Stimulated activated CD8-positive, alpha-beta memory T cell treated with anti-CD3 and anti-CD28 coated beads, Interleukin-15, amount 100 ng/mL, for 24 hours (primary cell): ENCODE measurements around the gene SVEP1.
"Not testable (repeated sequence)": the region's sequence is repeated elsewhere in the genome, so short reads cannot be mapped to it uniquely, and the experiment has no call there.

ENCODE experiments used
- DNase-seq: peaks from one replicate; pipeline ENCODE4 v3.0.0-alpha.2; 2020; ENCODE audit warnings: low read depth

SVEP1 gene

DNA sequence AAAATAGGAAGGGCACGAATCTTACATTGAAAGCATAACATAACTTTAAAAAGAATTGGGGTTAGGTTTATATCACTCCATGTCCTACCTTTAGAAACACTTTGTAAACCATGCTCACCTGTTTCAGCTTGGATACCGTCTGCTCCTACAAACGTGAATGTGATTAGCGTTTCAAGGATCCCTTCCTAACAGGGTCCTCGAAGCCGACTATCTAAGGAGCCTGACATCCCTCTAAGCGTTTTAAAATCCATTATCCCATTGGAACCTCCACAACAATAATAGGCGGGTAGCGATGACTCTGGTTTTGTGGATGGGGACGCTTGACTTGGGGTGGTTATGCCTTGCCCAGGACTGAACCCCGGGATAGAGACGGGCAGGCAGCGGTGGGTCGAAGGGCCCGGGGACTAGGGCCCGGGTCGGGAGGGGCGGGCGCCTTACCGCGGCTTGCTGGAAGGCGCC, 937 bp downstream of the SVEP1 start:
- no peak for DNase-seq

DNA sequence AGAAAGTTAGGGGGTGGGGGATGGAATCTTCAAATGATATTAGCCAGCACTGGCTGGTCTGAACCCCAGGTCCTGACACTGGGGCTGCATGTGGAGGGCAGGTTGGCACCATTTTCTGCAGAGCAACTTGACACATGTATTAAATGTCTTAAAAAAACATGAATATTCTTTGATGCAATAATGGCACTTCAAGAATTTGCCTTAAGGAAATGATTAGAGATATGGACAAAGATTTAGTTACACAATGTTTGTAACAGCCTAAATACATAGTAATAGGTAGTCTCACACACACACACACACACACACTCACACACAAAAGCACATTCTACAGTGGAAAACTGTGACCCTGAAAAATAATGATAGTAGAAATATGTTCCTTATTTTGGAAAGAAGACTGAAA, 3.6 kb downstream of the SVEP1 start:
- DNase-seq: no peak

DNA sequence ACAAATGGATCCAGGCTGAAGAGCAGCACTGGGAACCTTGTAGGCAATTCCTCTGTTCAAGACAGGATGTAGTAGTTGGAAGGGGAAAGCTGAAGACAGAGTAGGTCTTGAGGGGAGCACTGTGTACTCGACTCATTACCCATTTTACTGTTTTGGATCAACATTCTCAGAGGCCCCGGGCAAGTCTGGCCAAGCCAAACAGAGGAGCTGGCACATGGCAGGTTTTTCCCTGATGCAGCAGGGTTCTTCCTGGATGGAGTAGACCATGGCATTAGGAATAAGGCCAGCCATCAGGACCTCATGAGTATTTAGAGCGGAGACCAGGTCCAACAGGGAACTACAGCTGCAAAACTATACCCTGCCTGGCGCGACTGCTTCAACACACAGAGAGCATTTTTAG, 4.4 kb downstream of the SVEP1 start:
- no peak for DNase-seq

DNA sequence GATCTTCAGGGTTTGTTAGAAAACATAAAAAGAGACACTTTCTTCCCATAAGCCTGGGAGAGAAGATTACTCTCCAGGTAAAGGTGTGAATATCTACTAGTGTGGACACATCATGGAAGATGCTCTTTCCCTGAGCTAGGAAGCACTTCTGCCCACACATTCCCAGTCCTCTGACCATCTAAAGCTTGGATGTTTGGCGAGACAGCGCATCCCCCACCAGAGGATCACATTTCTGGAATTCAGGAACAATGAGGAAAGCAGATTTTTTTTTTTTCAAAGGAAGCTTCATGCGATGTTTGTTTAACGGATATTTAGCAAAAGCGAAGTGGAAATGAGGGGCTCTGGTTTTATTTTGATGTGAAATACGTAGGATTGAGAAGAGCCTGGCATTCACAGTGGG, 6.2 kb downstream of the SVEP1 start:
- DNase-seq: no peak

DNA sequence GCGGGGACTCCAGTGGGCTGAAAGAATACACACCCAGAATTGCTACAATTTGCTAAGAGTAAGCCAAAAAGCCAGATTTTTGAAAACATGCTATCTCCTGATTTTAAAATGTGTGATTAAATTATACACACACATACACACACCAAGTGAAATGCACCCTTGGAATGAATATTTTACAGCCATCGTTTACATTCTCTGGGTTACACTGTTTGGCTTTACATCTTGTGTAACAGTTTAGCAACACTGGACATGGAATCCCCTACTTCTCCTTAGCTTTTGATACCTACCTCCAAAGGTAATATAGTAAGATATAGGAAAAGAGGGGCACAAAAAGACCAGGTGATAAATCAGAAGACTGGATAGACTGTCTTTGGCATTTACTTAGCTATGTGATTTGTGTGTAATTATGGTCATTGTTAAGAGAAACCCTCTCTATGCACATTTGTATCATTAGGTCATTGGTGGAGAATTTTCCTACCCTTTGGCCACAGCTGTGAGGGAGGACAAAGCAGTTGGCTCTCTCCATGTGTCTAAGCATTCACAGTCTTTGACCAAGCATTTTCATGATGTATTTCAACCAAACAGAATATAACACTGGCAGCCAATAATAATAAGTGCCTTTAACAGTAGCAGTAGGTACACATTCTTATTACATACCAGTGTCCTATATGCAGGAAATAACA, 7.6 kb downstream of the SVEP1 start:
- no peak for DNase-seq

DNA sequence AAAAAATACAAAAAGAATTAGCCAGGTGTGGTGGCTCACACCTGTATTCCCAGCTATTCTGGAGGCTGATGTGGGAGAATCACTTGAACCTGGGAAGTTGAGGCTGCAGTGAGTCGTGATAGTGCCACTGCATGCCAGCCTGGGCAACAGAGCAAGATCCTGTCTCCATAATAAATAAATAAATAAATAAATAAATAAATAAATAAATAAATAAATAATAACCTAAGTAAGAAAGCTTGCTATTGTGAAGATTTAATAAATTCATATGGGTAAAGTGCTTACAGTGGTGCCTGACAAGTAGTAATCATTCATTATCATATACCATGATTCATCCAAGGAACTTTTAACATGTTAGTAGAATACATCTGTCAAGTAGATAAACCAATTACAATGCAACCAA, 13.4 kb downstream of the SVEP1 start:
- DNase-seq: no peak

DNA sequence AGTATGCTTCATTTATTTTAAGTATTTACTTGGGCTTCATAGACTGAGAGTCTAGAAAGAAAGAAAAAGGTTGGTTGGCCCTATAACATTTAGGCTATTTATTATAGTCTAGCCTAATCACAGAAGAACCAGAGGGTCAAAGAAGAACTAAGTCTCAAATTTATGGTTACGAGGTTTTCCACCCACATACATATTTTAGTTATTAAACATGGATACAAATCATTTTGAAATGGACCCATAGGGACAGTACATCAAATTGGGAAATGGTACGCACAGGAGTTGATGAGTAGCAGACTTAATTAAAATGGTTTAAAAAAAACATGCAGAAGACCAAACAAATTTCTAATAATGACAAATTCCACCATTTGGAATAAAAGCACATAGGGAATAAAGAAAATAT, 17.7 kb downstream of the SVEP1 start:
- DNase-seq: no peak

DNA sequence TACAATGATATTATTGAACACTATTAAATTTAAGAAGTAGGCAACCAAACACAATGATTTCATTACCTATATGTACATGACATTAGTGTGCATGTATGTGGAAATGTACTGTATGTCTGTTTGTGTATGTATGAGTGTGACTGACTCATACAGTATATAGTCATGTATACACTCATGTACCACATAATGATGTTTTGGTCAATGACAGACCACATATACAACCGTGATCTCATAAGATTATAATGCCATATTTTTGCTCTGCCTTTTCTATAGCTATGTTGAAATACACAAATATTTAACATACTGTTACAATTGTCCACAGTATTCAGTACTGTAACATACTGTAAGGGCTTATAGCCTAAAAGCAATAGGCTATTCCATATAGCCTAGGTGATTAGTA, 19.7 kb downstream of the SVEP1 start:
- DNase-seq: no peak

DNA sequence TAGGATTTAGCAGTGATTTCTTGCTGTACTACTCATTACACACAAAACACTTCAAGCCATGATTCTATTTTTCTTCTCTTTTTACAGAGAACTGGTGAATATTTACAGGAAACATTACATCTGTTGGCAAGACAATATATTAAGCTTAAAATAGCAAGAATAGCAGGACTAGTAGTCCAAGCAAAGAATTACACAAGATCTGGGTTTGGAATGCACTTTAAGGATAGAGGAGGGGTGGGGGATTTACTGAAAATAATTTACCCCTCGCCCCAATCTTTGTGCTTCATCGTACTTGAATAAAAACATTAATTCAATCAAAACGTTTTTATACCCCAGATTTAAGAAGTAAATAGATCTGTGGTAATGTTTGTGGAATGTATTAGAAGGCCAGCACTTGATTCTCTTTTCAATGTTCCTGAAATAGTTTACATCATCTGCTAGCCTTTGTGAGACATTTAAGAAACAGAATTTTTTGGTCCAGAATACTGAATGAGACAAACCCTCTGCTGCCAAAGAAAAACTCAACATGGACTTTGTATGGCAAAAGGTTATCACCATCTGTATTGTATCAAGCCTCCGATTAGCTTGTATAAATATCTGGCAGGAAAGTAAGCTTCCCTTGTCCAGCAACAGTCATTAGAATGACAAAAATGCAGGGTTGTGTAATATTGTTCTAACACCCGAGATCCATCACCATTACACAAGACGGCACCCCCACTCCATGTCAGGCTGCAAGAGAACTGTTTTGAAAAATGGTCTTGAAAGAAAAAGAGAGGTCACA, 23.8 kb downstream of the SVEP1 start:
- no peak for DNase-seq

DNA sequence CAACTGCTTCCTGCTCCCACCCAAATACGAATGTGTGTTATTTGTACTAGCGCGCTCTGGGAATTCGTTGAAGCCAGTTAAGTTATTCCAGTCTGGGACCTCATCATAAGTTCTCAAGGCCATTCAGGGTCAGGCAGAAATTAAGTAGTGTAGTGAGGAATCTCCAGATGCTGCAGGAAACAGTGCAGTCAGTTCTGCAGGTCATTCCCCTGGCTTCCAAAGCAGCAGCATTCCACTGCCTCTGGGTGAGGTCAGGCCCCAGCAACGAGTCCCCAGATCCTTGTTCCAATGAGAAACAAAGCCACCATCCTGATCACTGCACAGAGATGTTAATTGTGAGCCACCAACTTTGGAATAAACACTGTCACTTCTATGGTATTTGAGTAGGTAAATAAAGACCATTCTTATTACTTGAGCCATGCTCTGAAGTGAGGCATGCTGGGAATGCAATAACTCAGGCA, 33.1 kb downstream of the SVEP1 start:
- DNase-seq: no peak

DNA sequence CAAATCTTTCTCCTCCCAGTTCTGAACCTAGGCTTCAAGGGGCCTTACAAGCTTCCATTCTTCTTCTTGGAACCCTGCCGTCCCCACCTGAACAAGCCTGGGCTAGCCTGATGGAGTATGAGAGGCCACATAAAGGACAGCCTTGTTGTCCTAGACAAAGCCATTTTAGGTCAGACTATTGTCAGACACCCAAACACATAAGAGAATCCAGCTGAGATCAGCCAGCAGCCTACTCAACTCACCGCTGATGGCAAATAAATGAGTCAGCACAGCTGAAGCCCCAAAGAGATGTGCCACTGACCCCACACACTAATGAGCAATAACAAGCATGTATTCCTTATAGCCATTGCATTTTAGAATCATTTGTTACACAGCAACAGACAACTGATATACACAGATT, 33.8 kb downstream of the SVEP1 start:
- DNase-seq: no peak

DNA sequence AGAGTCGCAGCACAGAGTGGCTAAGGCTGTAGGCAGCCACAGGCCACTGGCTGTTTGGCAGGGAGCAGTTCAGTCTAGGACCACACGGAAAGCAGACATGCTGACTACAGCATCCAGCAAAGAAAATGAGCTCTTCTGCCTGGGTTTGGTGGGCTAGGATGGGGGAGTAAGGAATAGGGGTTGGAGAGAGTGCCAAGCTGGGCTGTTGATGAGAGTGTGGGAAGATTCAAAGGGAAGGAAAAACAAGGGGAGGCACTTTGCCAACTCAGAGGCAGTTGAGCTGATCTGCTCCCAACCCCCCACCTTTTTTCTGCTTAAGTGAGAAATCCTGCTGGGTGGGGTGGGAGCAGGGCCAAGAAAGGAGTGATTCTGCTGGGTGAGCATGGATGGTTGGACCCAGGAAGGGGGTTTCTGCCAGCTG, 35.9 kb downstream of the SVEP1 start:
- DNase-seq: no peak

DNA sequence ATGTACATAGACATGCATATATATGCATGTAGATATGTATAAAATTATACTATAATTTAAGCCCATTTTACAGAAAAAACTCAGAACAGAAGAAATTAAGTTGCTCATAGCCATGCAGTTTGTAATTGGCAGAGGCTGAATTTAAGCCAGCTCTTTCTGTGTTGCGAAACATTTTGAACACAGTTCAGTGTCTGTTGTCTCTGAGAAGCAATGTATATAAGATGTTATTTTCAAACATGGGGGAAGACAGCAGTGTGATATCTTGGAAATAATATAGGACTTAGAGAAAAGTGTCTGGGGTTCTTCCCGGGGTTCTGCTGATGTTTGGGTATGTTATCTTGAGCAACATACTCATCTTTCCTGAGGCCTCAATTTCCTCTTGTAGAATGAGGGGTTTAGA, 37.6 kb downstream of the SVEP1 start:
- DNase-seq: no peak

DNA sequence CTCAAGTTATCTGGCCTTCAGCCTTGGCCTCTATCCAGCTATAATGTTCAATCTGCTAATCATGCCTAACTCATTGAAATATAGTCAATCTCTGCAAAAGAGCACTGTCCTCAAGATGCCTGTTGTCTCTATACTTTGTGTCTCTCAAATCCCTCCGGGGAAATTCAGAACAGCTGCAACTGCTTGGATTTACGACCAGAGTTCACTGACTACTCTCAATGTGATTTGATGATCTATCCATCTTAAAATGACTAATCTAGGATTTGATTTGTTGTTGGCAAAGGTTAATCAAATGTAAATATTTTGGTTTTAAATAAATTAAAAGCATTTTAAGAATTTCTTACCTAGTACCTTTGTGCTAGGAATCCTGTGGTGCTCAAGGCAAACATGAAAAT, 40.9 kb downstream of the SVEP1 start:
- no peak for DNase-seq

DNA sequence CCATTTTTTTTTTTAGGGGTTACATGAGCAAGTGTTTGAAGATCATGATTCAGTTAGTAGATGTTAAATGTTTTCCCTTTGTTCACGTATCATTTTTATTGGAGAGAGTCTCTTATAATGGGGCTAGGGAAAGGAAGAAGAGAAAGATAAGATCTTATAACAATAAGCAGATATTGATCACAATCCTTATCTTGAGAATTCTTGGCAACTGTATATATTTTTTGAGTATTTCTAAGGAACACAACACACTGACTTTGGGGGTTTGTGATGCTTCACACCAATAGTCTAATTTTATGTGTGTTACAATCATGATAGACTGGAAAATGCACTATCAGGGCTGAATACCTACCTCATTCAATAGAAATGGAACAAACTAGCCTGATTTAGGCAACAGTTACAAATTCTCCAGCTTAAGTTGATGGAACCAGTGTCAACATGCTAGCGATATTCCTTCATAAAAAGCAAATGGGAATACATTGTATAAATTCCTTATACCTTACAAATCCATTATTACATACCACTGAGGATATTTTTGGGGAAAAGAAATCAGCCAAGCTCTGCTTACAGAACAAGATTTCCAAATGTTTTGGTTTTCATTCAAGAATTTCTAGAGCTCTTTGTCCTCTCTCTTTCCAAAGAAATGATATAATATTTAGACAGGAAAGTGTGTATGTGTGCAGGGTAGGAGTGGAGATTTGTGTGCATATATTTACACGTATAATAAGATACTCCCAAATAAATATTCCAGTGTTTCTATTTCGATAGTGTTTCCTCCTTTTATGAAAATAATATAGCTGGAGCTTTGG, 41.5 kb downstream of the SVEP1 start:
- no peak for DNase-seq

DNA sequence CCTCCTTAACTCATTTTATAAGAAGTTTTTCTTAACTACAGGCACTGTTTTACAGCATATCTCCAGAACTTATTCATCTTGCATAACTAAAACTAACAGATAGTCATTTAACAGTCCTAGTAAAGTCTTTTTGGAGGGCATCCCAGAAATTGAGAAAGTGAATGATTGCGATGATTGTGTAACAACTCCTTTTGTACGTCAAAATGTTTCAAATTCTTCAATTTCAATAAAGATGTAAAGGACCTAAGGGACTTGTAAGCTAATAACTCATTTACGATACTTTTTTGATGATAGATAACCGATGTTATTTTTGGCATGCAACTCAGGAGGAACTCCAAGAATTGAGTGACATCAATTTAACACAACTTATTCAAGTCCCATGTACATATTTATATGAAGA, 42.7 kb downstream of the SVEP1 start:
- DNase-seq: no peak

DNA sequence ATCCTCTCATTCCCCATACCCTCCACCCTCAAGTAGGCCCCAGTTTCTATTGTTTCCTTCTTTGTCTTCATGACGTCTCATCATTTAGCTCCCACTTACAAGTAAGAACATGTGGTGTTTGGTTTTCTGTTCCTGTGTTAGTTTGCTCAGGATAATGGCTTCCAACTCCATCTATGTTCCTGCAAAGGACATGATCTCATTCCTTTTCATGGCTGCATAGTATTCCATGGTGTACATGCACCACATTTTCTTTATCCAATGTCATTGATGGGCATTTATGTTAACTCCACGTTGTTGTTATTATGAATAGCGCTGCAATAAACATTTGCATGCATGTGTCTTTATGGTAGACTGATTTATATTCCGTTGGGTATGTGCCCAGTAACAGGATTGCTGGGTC, 45.4 kb downstream of the SVEP1 start:
- DNase-seq: not testable (repeated sequence)

DNA sequence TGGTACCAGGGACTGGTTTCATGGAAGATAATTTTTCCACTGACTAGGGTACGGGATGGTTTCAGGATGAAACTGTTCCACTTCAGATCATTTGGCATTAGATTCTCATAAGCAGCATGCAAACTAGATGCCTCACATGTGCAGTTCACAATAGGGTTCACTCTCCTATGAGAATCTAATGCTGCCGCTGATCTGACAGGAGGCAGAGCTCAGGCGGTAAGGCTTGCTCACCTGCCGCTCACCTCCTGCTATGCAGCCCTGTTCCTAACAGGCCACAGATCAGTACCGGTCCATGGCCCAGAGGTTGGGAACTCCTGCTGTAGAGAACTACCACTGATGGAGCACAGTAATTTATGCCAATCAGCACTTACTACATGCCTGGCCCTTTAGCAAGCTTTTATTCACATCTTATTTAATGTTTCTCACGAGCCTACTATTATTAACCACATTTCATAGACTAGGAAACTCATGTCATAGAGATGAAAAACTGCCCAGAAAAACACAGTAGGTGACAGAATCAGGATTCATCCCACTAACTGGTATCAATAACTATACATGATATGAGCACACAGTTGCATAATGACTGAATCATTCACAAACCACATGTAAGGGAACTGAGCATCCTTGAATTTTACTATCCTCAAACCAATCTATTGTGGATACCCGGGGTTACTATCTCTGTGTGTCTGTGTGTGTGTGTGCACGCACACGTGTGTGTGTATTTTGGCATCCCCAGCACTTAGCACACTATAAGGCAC, 46.5 kb downstream of the SVEP1 start:
- no peak for DNase-seq

DNA sequence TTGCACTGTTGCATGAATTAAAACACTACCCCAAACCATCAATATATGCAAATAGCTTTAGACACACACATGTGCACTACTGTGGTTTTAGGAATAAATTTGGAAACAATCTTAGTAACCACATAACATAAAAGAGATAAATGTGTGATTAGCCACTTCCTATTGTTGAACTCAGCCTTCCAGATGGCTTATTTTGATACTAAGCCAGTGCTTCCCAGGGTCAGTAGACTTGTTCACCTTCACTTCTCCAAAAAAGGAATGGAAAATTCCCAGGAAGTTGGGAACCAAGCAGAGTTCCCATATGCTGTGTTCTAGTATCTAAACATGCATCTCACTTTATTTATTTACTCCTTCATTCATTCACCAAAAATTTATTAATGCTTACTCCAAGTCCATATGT, 47.8 kb downstream of the SVEP1 start:
- no peak for DNase-seq

DNA sequence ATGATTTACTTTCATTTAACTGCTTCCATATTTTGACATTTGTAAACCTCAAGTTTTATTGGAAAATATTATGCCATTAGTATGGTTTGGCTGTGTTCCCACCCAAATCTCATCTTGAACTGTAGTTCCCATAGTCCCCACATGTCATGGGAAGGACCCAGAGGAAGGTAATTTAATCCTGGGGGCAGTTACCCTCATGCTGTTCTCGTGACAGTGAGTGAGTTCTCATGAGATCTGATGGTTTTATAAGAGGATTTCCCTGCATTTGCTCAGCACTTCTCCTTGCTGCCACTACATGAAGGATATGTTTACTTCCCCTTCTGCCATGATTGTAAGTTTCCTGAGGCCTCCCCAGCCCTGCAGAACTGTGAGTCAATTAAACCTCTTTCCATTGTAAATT, 48.3 kb downstream of the SVEP1 start:
- DNase-seq: not testable (repeated sequence)

DNA sequence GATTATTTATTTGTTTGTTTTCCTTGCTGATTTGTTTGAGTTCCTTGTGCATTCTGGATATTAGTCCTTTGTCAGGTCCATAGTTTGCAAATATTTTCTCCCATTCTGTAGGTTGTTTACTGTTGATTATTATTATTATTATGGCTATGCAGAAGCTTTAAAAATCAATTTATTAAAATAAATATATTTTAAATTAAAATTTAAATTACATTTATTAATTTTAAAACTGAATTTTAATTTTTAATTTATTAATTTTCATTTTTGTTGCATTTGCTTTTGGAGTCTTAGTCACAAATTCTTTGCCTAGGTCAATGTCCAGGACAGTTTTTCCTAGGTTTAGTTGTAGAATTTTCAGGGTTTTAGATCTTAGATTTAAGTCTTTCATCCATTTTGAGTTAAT, 50.9 kb downstream of the SVEP1 start:
- no peak for DNase-seq

DNA sequence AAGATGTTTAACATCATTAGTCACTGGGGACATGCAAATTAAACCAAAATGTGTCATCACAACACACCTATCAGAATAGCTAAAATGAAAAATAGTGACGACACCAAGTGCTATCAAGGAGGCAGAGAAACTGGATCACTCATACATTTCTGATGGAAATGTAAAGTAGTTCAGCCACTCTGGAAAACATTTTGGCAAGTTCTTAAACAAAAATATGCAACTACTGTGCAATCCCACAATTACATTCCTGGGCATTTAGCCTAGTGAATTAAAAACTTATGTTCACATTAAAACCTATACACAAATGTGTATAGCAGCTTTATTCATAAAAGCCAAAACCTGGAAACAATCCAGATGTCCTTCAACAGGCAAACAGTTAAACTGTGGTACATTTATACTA, 53.1 kb downstream of the SVEP1 start:
- DNase-seq: no peak
